Effector memory CD8-positive, alpha-beta T cell (primary cell): ENCODE results near the gene NPAP1.
"Not testable (repeated sequence)": the region's sequence is repeated elsewhere in the genome, so short reads cannot be mapped to it uniquely, and the experiment has no call there.

Experiments used
- ATAC-seq: fragments of 150-1000 bp; cut with Tn5 transposase; replicated peaks from 2 replicates; pipeline ENCODE4 v1.10.0; 2021; ENCODE audit warnings: mild to moderate bottlenecking, moderate library complexity
- DNase-seq, 3 experiments: peaks; one replicate each; pipeline ENCODE4 v3.0.0; 2021
- H3K27ac Mint-ChIP-seq, 2 donors: one replicate each; pipeline ENCODE4 v1.8.0; 2022; ENCODE audit warnings: mild to moderate bottlenecking in 2 of 2, mixed read lengths in 2 of 2, moderate library complexity in 2 of 2
- H3K27me3 Mint-ChIP-seq, 2 donors: one replicate each; pipeline ENCODE4 v1.8.0; 2022; ENCODE audit warnings: mixed read lengths in 2 of 2
- H3K36me3 Mint-ChIP-seq: one replicate; pipeline ENCODE4 v1.8.0; 2022; ENCODE audit warnings: mild to moderate bottlenecking, moderate library complexity, mixed read lengths; ENCODE audit not compliant: insufficient read depth
- H3K4me1 Mint-ChIP-seq, 2 donors: one replicate each; pipeline ENCODE4 v1.8.0; 2022; ENCODE audit warnings: low read depth in 2 of 2, mixed read lengths in 2 of 2
- H3K4me3 Mint-ChIP-seq, 2 donors: one replicate each; pipeline ENCODE4 v1.8.0; 2022; ENCODE audit warnings: mild to moderate bottlenecking in 2 of 2, mixed read lengths in 2 of 2, moderate library complexity in 2 of 2
- H3K9me3 Mint-ChIP-seq, 2 donors: one replicate each; pipeline ENCODE4 v1.8.0; 2022; ENCODE audit warnings: mixed read lengths in 2 of 2
- total RNA-seq, 9 experiments: gene quantifications; one replicate each; lab custom pipeline; 2026; lab: John Stamatoyannopoulos, UW

The NPAP1 gene
- 0 to 0.06 (median 0) reads per million in 9 experiments for total RNA-seq

GRCh38 chr15:24675332-24676144 lies at the start of gene NPAP1:
TSS of gene NPAP1 (plus strand) at chr15:24675775. CDS start at chr15:24675868, 93 bp downstream.
- Mint-ChIP-seq H3K9me3 (peaks cover 3 to 15% of the 10 kb centered on the region in 2 donors), H3K27me3 (no peaks in the 10 kb centered on the region), H3K36me3 (no peaks in the 10 kb centered on the region), H3K4me1 (no peaks in the 10 kb centered on the region), H3K4me3 (no peak within 1 kb of the TSS), H3K27ac (no peak within 1 kb of the TSS)
- ATAC-seq (no peak), DNase-seq (no peak)

- peaks cover 11 to 25% of the 10 kb centered on the region in 2 donors for H3K9me3 Mint-ChIP-seq
- H3K36me3 Mint-ChIP-seq, result no peaks in the 10 kb centered on the region
- no peaks in the 10 kb centered on the region for H3K4me1 Mint-ChIP-seq
- no peak overlapping the region for H3K4me3 Mint-ChIP-seq
- no peaks in the 10 kb centered on the region for H3K27me3 Mint-ChIP-seq
- DNase-seq (no peak), ATAC-seq (no peak)
- H3K27ac Mint-ChIP-seq, result no peak overlapping the region
These were observed 48.1 kb upstream of the NPAP1 start for GRCh38 chr15:24627443-24627842.

GRCh38 chr15:24633082-24633481 lies 42.5 kb upstream of the NPAP1 start:
- H3K4me3 Mint-ChIP-seq, result no peak overlapping the region
- ATAC-seq, result no peak

GRCh38 chr15:24639412-24639811 lies 36.2 kb upstream of the NPAP1 start:
- H3K4me1 Mint-ChIP-seq, H3K27ac Mint-ChIP-seq, H3K36me3 Mint-ChIP-seq, H3K27me3 Mint-ChIP-seq, ATAC-seq, DNase-seq, H3K4me3 Mint-ChIP-seq: not testable (repeated sequence)
- H3K9me3 Mint-ChIP-seq, result peaks cover 20 to 36% of the 10 kb centered on the region in 2 donors

More at GRCh38 chr15:24633082-24633481, 42.5 kb upstream of the NPAP1 start:
- no peak overlapping the region for H3K27ac Mint-ChIP-seq
- H3K9me3 Mint-ChIP-seq, result peaks cover 7 to 25% of the 10 kb centered on the region in 2 donors
- no peak for DNase-seq
- H3K4me1 Mint-ChIP-seq, result no peaks in the 10 kb centered on the region
- no peaks in the 10 kb centered on the region for H3K36me3 Mint-ChIP-seq
- no peaks in the 10 kb centered on the region for H3K27me3 Mint-ChIP-seq

GRCh38 chr15:24645627-24646026 lies 29.9 kb upstream of the NPAP1 start:
- H3K36me3 Mint-ChIP-seq, result peaks cover 3% of the 10 kb centered on the region
- no peaks in the 10 kb centered on the region for H3K27me3 Mint-ChIP-seq
- no peak for DNase-seq
- H3K27ac Mint-ChIP-seq, result no peak overlapping the region
- peaks cover 17 to 38% of the 10 kb centered on the region in 2 donors for H3K9me3 Mint-ChIP-seq
- H3K4me3 Mint-ChIP-seq, result no peak overlapping the region
- H3K4me1 Mint-ChIP-seq, result no peaks in the 10 kb centered on the region
- ATAC-seq, result no peak

- Mint-ChIP-seq H3K4me1 (no peaks in the 10 kb centered on the region), H3K4me3 (no peak overlapping the region), H3K9me3 (peaks cover 9 to 27% of the 10 kb centered on the region in 2 donors), H3K36me3 (no peaks in the 10 kb centered on the region), H3K27me3 (no peaks in the 10 kb centered on the region), H3K27ac (no peak overlapping the region)
- no peak for DNase-seq
- ATAC-seq, result no peak
These were observed 16.0 kb upstream of the NPAP1 start for GRCh38 chr15:24659622-24660021.

GRCh38 chr15:24662991-24663390 lies 12.6 kb upstream of the NPAP1 start:
- H3K27ac Mint-ChIP-seq, result no peak overlapping the region
- ATAC-seq (no peak), DNase-seq (no peak)
- no peaks in the 10 kb centered on the region for H3K27me3 Mint-ChIP-seq
- no peak overlapping the region for H3K4me3 Mint-ChIP-seq
- no peaks in the 10 kb centered on the region for H3K36me3 Mint-ChIP-seq
- peaks cover 10 to 11% of the 10 kb centered on the region in 2 donors for H3K9me3 Mint-ChIP-seq
- no peaks in the 10 kb centered on the region for H3K4me1 Mint-ChIP-seq

GRCh38 chr15:24676431-24676830 lies 856 bp downstream of the NPAP1 start:
- DNase-seq (no peak), ATAC-seq (no peak)
- Mint-ChIP-seq H3K4me3 (no peak overlapping the region), H3K27ac (no peak overlapping the region), H3K27me3 (no peaks in the 10 kb centered on the region), H3K9me3 (peaks cover 12 to 13% of the 10 kb centered on the region in 2 donors), H3K36me3 (no peaks in the 10 kb centered on the region), H3K4me1 (no peaks in the 10 kb centered on the region)

- H3K9me3 Mint-ChIP-seq, result peaks cover 13% of the 10 kb centered on the region in 2 donors
- no peaks in the 10 kb centered on the region for H3K36me3 Mint-ChIP-seq
- DNase-seq, result no peak
- H3K27ac Mint-ChIP-seq, result no peak overlapping the region
- no peaks in the 10 kb centered on the region for H3K27me3 Mint-ChIP-seq
- ATAC-seq, result no peak
- H3K4me3 Mint-ChIP-seq, result no peak overlapping the region
- H3K4me1 Mint-ChIP-seq, result no peaks in the 10 kb centered on the region
These were observed 2.9 kb downstream of the NPAP1 start for GRCh38 chr15:24678485-24678884.

- Mint-ChIP-seq H3K27me3 (no peaks in the 10 kb centered on the region), H3K9me3 (peaks cover 15 to 25% of the 10 kb centered on the region in 2 donors), H3K4me3 (no peak overlapping the region), H3K4me1 (no peaks in the 10 kb centered on the region), H3K27ac (no peak overlapping the region), H3K36me3 (no peaks in the 10 kb centered on the region)
- no peak for ATAC-seq
- no peak for DNase-seq
These were observed 6.4 kb downstream of the NPAP1 start for GRCh38 chr15:24682002-24682401.

- not testable (repeated sequence) for DNase-seq, H3K36me3 Mint-ChIP-seq, H3K4me3 Mint-ChIP-seq, H3K27ac Mint-ChIP-seq, H3K27me3 Mint-ChIP-seq, H3K4me1 Mint-ChIP-seq, ATAC-seq
- H3K9me3 Mint-ChIP-seq, result peaks cover 6 to 25% of the 10 kb centered on the region in 2 donors
These were observed 7.3 kb downstream of the NPAP1 start for GRCh38 chr15:24682905-24683304.

- Mint-ChIP-seq H3K27me3 (no peaks in the 10 kb centered on the region), H3K4me1 (no peaks in the 10 kb centered on the region), H3K27ac (no peak overlapping the region)
These were observed 8.2 kb downstream of the NPAP1 start for GRCh38 chr15:24683736-24684135.

GRCh38 chr15:24684313-24684712 lies 8.7 kb downstream of the NPAP1 start:
- no peak overlapping the region for H3K27ac Mint-ChIP-seq
- H3K4me1 Mint-ChIP-seq, result no peaks in the 10 kb centered on the region
- ATAC-seq, result no peak
- H3K9me3 Mint-ChIP-seq, result peaks cover 4 to 25% of the 10 kb centered on the region in 2 donors
- H3K4me3 Mint-ChIP-seq, result no peak overlapping the region
- no peaks in the 10 kb centered on the region for H3K27me3 Mint-ChIP-seq
- no peak for DNase-seq
- no peaks in the 10 kb centered on the region for H3K36me3 Mint-ChIP-seq

More at GRCh38 chr15:24683736-24684135, 8.2 kb downstream of the NPAP1 start:
- DNase-seq (no peak), ATAC-seq (no peak)
- H3K36me3 Mint-ChIP-seq, result no peaks in the 10 kb centered on the region
- H3K4me3 Mint-ChIP-seq, result no peak overlapping the region
- peaks cover 4 to 25% of the 10 kb centered on the region in 2 donors for H3K9me3 Mint-ChIP-seq

- Mint-ChIP-seq H3K4me3 (no peak overlapping the region), H3K4me1 (no peaks in the 10 kb centered on the region), H3K9me3 (peaks cover 0 to 6% of the 10 kb centered on the region in 2 donors), H3K27me3 (no peaks in the 10 kb centered on the region), H3K36me3 (no peaks in the 10 kb centered on the region), H3K27ac (no peak overlapping the region)
- no peak for DNase-seq
- no peak for ATAC-seq
These were observed 20.6 kb downstream of the NPAP1 start for GRCh38 chr15:24696201-24696600.
